OCI-LY3 (cell line): ENCODE data around the gene SH3RF3.

Experiments used
- H2AFZ ChIP-seq: fragments of 200-600, 300-600 bp; shearing (Covaris generic); 2 replicates; pipeline ENCODE4 v1.6.0; 2014; ENCODE audit warnings: antibody characterized with exemption, low read depth, low read length
- H3K27ac ChIP-seq: fragments of 200-600, 300-600 bp; sonication (generic); 2 replicates; pipeline ENCODE4 v1.5.1; 2014; ENCODE audit warnings: mild to moderate bottlenecking, low read length, moderate library complexity, mixed read lengths
- H3K27me3 ChIP-seq: fragments of 200-600, 300-600 bp; sonication (generic); 2 replicates; pipeline ENCODE4 v1.6.1; 2014; ENCODE audit warnings: low read depth, low read length, mixed read lengths
- H3K36me3 ChIP-seq: fragments of 200-600, 300-600 bp; sonication (generic); replicated peaks from 2 replicates; pipeline ENCODE3; 2014; ENCODE audit warnings: low read depth, low read length, mixed read lengths
- H3K4me1 ChIP-seq: fragments of 300-600, 200-600 bp; sonication (generic); 2 replicates; pipeline ENCODE4 v1.6.1; 2014; ENCODE audit warnings: low read length, mixed read lengths
- H3K4me2 ChIP-seq: fragments of 200-600, 300-600 bp; sonication (generic); 2 replicates; pipeline ENCODE4 v1.6.1; 2014; ENCODE audit warnings: low read length, mixed read lengths
- H3K4me3 ChIP-seq: fragments of 300-600, 200-600 bp; sonication (generic); 2 replicates; pipeline ENCODE4 v1.5.1; 2014; ENCODE audit warnings: antibody characterized with exemption, mild to moderate bottlenecking, low read length, moderate library complexity
- H3K79me2 ChIP-seq: fragments of 300-600, 200-600 bp; shearing (Covaris generic); 2 replicates; pipeline ENCODE4 v1.6.1; 2014; ENCODE audit warnings: mild to moderate bottlenecking, low read length, mixed read lengths
- H3K9ac ChIP-seq: fragments of 300-600, 200-600 bp; shearing (Covaris generic); 2 replicates; pipeline ENCODE4 v1.6.0; 2014; ENCODE audit warnings: mild to moderate bottlenecking, low read length, moderate library complexity
- H3K9me3 ChIP-seq: fragments of 200-600, 300-600 bp; shearing (Covaris generic); 2 replicates; pipeline ENCODE4 v1.6.1; 2014; ENCODE audit warnings: low read length, mixed read lengths; ENCODE audit not compliant: insufficient read depth
- H4K20me1 ChIP-seq: fragments of 200-600, 300-600 bp; sonication (generic); 2 replicates; pipeline ENCODE4 v1.6.1; 2016; ENCODE audit warnings: low read length, mixed read lengths; ENCODE audit not compliant: insufficient read depth
- CTCF ChIP-seq: fragments of 200-600, 300-600 bp; sonication (generic); IDR thresholded peaks from 2 replicates; pipeline ENCODE4 v1.5.1; 2014; ENCODE audit warnings: antibody characterized with exemption, low read length, low read depth
- EZH2phosphoT487 ChIP-seq: fragments of 200-600 bp; shearing (Covaris generic); IDR thresholded peaks from 2 replicates; pipeline ENCODE4 v1.6.1; 2018; ENCODE audit warnings: antibody characterized with exemption, mixed run types, low read depth

SH3RF3 gene

GRCh38 chr2:109522063-109522374 is 393.0 kb downstream of the SH3RF3 start:
- Histone ChIP-seq H3K9me3 (no peaks in the 10 kb centered on the region), H3K79me2 (no peaks in the 10 kb centered on the region), H3K36me3 (no peaks in the 10 kb centered on the region), H3K4me3 (no peak overlapping the region), H3K27me3 (no peaks in the 10 kb centered on the region), H2AFZ (no peak overlapping the region), H3K9ac (no peak overlapping the region), H3K27ac (no peak overlapping the region), H3K4me1 (no peaks in the 10 kb centered on the region), H4K20me1 (no peaks in the 10 kb centered on the region), H3K4me2 (no peak overlapping the region)
- TF ChIP-seq CTCF (no peak), EZH2phosphoT487 (no peak)

GRCh38 chr2:109523121-109523520 is 394.1 kb downstream of the SH3RF3 start:
- H3K27ac ChIP-seq: no peak overlapping the region

GRCh38 chr2:109523536-109524361 is 394.7 kb downstream of the SH3RF3 start:
- H3K9me3 ChIP-seq: no peaks in the 10 kb centered on the region
- H3K79me2 ChIP-seq: no peaks in the 10 kb centered on the region
- no peaks in the 10 kb centered on the region for H3K27me3 ChIP-seq
- H3K27ac ChIP-seq: no peak overlapping the region
- H3K4me1 ChIP-seq: no peaks in the 10 kb centered on the region
- H3K9ac ChIP-seq: no peak overlapping the region
- no peaks in the 10 kb centered on the region for H3K36me3 ChIP-seq
- no peaks in the 10 kb centered on the region for H4K20me1 ChIP-seq
- no peak overlapping the region for H3K4me3 ChIP-seq
- TF ChIP-seq EZH2phosphoT487: no peak
- no peak for TF ChIP-seq CTCF
- H2AFZ ChIP-seq: no peak overlapping the region
- no peak overlapping the region for H3K4me2 ChIP-seq

More at GRCh38 chr2:109523121-109523520, 394.1 kb downstream of the SH3RF3 start:
- no peak overlapping the region for H3K4me2 ChIP-seq
- no peaks in the 10 kb centered on the region for H3K27me3 ChIP-seq
- no peak overlapping the region for H2AFZ ChIP-seq
- no peaks in the 10 kb centered on the region for H4K20me1 ChIP-seq
- no peaks in the 10 kb centered on the region for H3K36me3 ChIP-seq
- H3K4me3 ChIP-seq: no peak overlapping the region
- no peaks in the 10 kb centered on the region for H3K4me1 ChIP-seq
- no peak for TF ChIP-seq EZH2phosphoT487
- TF ChIP-seq CTCF: no peak
- H3K9ac ChIP-seq: no peak overlapping the region
- H3K9me3 ChIP-seq: no peaks in the 10 kb centered on the region
- H3K79me2 ChIP-seq: no peaks in the 10 kb centered on the region

- Histone ChIP-seq H3K79me2 (no peaks in the 10 kb centered on the region), H3K27me3 (peaks cover 8% of the 10 kb centered on the region; the same call in 1 of the 2 replicates), H3K36me3 (no peaks in the 10 kb centered on the region), H3K4me2 (no peak overlapping the region), H3K4me1 (no peaks in the 10 kb centered on the region), H4K20me1 (no peaks in the 10 kb centered on the region), H3K4me3 (no peak overlapping the region), H3K27ac (no peak overlapping the region), H3K9me3 (no peaks in the 10 kb centered on the region), H2AFZ (no peak overlapping the region), H3K9ac (no peak overlapping the region)
- no peak for TF ChIP-seq CTCF
- TF ChIP-seq EZH2phosphoT487: no peak
Observed at GRCh38 chr2:109525836-109526235, 396.8 kb downstream of the SH3RF3 start.
